HG03066 (cell line): ENCODE data around the gene CSTF1.
"Not testable (repeated sequence)": the region's sequence is repeated elsewhere in the genome, so short reads cannot be mapped to it uniquely, and the experiment has no call there.

Experiments
- ATAC-seq: cut with Tn5 transposase; IDR thresholded peaks from one replicate; pipeline ENCODE4 v1.9.1; 2021; ENCODE audit warnings: low read depth; ENCODE audit not compliant: unreplicated experiment

Gene CSTF1

DNA sequence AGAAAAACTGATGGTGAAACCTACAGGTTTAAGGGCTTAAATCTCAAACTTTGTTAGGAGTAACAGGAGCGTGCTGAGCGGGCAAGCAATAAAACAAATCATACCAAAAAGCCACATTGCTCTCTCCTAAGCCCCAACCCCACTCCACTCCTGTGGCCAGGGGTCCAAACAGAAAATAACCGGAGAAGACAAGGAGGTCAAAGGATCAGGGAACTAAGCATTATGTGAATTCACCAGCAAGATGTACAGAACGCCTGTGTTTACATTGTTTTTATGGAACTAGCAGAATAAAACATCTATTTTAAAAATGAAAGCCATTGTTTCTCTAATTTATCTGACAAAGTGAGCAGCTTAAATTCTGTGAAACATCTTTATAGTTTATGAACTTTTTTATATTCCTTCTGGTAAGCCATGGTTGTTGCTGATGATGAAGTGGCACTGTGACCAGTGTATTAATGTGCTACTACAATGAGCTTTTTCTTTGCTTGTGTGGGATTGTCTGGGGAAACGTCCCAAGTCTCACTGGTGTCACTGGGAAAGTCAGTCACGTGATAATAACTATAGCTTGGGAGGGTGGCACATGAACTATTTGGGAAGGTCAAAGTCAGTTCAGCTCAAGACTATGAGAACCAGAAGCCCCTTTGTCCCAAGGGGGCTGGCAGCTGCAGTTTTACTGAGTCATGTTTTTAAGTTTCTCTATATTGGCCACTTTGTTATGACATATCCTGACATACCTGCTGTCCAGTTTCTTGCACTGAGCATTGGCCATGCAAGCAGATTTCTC lies 23.9 kb upstream of the CSTF1 start:
- ATAC-seq = no peak

DNA sequence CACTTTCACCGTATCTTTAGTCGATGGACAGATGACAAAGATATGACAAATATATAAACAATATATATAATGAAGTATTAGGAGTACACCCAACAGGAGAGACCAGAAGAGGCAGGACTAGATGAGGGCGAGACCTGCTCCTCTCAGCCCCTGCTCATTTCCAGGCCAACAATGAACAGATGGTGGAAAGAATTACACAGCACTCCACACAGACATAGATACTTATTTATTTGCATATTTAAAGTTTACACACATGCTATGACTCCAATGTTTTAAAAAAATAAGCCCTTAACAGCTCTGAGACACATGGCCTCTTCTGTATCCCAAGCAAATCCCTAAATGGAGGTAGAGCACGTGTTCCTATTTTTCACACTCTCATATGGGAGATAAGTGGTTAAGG lies 23.3 kb upstream of the CSTF1 start:
- ATAC-seq = no peak

DNA sequence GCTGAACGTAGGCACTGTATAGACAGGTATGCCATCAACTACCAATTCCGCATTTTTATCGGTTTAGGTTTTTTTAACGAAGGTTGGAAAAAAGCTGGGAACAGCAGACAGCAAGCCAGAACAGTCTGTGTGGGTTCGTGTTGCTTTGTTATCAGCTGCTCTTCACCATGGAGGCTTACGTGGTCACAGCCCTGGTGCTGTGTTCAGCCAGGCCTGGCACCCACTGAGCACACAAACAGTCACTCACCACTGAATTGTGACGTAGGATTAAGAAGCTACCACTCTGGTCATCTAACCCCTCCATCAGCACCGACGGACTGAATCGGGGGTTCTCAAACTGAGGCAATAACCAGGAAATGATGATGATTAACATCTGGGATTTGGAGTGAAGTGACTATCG lies 20.5 kb upstream of the CSTF1 start:
- no peak for ATAC-seq

DNA sequence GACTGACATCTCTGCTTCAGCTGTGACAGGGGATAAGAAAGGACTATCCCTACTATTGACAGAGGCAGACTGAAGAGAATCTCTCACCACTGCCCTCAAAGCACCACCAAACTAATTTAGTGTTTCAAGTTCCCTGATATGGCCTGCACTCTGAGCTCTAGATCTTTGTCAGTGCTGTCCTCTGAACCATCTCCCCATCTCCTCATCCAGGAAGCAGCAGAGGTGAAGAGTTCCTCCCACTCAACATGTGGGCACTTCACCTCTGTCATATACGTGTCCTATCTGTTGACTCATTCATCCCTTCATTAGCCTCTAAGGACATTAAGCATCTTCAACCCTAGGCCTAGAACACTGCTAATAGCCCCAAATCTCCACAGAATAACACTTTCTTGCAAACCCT lies 19.6 kb upstream of the CSTF1 start:
- ATAC-seq = no peak

DNA sequence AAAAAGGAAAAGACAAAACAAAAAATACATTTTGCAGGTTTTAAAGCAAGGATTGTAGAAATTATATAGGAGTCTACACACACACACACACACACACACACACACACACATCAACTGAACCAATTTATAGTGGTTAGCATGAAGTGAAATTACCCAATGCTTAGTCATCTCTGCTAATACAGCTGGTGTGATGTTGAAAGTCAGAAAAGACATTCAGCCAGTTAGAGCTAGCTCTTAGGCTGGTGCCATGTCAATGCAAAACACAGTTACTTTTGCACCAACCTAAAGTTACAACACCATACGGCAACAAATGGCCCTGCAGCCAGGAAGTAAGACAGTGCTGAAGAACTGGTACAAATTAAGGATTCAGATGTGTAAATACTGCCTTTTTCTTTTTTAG lies 18.5 kb upstream of the CSTF1 start:
- ATAC-seq = no peak

DNA sequence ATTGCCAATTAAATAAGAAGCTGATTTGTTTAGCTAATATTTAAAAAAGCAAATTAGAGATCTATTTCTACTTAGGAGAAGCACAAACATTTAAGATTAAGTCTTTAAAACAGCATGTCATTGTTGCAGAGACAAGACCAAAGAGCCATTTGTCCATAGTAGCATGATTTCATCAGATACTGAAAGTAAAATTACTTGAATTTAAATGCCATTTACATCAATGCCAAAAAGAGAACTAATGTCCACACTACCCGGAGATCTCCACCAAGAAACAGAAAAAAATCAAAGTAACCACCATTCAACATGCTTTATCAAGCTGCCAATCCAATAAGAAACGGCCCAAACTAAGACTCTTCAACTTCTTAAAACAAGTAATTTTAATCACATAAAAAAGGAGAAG lies 16.1 kb upstream of the CSTF1 start:
- no peak for ATAC-seq

DNA sequence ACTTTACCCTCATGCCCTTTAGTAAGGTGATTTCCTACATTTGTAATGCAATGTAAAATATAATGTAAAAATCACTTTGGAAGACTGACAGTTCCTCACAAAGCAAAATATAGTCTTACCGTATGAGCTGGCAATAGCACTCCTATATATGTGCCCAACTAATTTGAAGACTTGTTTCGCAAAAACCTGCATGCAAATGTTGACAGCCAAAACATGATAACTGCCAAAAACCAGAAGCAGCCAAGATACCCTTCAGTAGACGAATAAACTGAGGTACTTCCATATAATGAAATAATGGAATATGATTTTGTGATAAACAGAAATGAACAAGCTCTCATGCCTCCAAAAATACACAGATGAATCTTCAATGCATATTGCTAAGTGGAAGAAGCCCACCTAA lies 14.1 kb upstream of the CSTF1 start:
- ATAC-seq = no peak

DNA sequence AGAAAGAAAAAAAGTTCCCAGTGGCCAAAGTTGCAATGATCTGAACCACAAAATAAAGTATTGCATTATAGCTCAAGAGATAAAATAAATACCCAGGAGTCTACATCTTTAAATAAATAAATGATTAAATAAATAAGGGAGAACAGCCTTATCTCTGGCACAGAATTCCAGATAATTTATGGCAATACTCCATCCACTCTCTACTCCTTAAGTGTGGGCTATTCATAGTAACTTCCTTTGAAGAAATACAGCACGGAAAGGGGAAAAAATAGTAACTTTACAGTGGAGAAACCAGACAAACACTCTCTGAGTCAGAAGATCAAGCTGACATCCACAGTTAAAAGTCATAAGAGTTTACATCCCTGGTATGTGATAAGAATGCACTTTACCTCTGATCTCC lies 12.1 kb upstream of the CSTF1 start:
- no peak for ATAC-seq

DNA sequence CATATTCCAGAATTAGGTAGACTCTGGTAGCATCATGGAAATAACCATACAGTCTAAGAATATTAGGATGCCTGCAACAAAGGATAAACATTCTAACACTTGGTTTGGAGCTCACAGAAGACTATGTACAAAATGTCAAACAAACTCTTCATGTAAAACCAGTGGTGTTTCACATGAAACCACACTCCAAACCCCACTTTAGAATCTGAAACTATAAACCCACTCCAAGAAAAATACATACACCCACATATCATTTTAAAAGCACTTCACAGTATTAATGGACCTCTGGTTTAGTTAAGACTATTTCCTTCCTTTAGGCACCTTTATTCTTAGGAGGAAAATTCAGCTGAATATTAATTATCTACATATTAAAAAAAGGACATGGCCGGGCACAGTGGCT lies 10.9 kb upstream of the CSTF1 start:
- no peak for ATAC-seq

DNA sequence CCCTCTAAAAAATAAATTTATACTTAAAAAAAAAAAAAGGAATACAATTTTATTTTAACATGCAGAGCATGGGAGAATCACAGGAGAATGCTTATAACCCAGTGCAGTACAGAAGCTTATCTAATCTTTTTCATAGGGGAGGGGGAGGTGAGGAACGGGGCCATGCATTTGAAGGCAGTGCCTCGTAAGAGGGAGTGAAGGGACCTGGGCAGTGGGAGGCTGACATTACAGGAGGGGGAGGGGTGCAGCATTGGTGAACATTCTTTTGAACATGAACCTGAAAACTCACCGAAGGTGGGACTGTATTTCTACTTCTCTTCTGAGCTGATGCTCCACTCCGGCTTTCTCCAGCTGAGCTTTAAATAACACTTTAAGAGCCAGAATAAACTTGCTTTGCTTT lies 9.7 kb upstream of the CSTF1 start:
- ATAC-seq = no peak

DNA sequence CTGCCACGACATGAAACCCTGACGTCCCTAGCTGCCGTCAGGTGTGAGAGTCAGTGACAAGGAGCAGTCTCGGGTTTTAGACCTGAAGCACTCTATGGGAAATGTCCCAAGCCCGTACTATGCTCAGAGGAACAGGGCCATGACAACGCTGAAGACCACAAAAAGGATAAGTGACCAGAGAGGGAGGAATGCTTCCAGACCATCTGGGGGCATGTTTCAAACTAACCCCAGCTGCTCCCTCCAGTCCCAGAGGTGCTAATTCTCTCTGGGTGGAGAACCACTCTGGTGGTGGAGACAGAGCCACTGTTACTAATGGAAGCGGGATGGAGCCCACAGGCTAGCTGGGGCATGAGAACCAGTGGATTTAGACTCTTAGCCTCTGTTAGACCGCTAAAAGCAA lies 9.1 kb upstream of the CSTF1 start:
- no peak for ATAC-seq

DNA sequence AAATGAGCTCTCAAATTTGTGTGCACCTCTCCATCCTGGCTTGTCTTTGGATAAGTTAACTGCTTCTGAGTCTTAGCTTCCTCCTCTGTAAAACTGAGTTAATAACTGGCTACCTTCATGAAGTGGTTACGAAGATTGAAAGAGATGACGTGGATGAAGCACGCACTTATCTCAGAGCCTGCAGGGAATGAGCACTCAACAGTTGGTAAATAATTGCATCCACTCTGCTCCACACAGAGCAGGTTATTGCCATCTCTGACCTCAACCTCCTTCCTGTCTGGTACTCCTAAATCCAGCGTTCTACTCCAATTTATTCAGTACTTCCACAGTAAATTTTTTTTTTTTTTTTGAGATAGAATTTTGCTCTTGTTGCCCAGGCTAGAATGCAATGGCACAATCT lies 7.3 kb upstream of the CSTF1 start:
- no peak for ATAC-seq

DNA sequence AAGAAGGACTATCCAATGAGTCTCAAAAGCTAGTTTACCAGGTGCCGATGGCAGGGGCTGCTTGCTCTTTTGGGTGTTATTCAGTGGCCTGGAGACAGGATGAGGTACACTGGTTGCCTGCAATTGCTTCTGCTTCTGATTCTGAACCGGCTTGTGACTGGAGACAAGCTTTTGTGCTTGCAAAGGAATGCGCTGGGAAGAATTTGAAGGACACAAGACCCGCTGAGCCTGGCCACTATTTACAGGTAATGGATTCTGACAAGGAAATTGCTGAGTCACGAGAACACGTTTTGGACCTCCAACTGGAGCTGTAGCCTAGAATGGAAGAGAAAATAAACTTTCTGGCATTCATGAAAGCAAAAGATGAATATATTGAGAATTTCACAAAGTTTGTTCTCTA lies 6.2 kb upstream of the CSTF1 start:
- ATAC-seq = no peak

DNA sequence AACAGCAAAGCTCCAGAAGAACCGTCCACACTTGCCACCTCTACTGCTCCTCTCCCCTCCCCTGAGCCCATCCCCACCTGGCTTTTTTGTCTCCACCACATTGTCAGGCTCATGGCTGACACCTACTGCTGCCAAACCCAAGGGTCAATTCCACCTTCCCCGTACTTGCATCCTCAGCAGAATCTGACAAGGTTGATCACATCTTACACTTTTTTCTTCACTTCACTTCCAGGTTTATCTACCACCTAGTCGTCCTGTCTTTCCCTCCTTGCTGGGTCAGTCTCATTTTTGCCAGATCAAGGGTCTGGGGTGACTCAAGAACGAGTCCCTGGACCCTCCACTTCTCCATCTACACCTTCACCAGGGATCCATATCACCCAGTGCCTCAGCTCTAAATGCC lies 3.6 kb upstream of the CSTF1 start:
- ATAC-seq = no peak

DNA sequence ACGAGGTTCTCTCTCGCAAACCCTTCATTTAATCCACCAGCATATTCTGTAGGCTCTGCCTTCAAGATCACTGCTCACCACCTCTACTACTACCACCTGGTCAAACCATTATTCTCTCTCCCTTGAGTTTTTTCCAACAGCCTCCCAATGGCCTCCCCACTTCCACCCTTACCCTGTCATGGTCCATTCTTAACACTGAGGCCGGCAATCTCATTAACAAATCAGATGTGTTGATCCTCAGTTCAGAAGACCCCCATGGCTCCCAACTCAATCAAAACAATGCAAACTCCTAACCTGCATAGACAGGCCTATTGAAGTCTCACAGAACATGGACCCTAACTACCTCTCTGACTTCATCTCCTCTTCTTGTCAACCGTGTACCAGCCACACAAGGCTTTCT lies 2.6 kb upstream of the CSTF1 start:
- ATAC-seq = no peak

DNA sequence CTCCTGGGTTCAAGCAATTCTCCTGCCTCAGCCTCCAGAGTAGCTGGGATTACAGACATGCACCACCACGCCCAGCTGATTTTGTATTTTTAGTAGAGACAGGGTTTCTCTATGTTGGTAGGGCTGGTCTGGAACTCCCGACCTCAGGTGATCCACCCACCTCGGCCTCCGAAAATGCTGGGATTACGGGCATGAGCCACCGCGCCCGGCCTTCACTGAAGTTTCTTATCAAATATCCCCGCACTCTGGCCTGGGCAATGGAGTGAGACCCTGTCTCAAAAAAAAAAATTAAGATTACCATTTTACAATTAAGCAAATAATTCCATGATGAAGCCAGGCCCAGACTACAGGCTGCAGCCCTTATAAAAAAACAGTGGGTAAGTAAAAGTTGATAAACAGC lies 2.0 kb upstream of the CSTF1 start:
- not testable (repeated sequence) for ATAC-seq

DNA sequence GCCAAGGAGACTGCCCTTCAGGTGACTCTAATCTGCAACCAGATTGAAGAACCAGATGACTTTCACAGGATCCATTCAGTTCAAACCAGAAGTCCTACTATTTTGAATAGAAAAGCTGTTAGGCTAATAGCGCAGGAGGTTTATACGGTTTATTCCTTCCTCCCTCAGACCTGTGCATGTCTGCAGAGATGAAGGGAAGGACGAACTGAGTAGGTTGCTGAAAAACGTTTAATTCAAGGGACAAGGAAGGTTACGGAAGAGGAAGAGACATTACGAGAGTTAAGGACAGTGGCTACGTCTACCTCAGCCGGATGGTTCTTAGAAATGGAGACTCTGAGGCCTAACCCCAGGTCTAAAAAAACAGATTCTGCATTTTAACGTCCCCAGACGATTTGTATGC lies 1.4 kb upstream of the CSTF1 start:
- no peak for ATAC-seq

DNA sequence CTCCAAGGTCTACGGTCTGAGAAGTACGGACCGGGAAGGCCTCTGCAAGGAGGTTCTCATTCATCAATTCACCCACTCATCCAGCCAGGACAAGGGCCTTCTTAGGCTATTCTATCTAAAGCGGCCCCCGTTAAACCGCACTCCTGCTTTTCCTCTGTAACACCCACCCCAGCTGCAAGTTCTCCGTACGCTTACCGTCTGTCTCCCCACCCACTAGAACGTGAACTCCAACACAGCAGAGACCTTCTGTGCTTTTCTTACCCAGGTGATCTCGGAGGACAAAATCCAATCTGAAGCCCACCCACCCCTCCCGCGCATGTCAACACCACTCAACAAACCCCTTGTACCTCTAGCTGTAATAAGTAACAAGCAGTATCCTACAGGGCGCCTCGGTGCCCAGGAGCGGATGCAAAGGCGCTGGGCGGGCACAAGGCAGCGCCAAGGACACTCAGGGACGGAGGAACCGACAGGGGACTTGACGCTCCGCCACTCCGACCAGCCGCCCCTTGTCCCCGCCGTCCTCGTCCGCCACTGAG lies 781 bp upstream of the CSTF1 start:
- peak; percentile 35 for ATAC-seq

DNA sequence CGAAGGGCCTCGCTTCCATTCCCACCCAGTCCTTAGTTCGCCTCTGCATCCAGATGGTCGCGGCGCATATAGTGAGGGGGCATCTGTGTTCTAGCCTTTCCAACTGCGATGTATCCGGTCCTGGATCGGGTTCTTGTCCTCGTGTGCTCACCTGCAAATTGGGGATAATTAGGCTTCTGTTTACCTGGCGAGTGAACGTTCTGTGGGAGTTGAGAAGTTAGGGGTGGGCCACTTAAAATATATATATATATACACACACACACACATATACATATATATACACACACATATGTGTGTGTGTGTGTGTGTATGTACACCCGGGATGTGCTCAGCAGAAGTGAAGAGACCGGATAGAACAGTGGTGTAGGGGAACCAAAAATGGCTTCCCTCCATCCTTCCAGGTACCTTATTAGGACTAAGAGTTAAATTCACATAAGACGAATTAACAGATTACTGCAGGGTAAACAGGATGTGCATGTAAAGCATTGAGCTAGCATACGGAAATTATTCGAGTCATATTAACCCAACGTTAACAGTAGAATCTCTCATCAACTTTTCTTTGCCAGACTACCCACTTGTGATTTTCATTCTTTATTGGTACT lies 537 bp downstream of the CSTF1 start:
- no peak for ATAC-seq

DNA sequence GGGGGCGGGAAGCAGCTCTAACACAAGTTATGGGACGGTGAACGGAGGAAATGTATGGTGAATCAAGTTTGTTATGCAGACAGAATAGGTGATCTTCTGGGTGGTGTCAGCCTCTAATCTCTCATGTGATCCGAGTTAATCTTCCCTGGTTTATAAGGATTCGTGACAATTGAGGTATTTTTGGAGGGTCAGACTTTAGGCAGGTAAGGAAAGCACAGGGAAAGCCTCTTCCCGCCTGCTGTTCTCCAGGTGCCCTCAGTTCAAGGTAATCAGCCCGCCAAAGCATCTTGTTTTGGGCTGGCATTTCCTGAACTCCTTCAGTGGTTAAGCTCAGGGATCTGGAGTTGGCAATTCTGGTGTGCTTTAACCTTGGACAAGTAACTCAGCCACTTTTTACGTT lies 1.2 kb downstream of the CSTF1 start:
- ATAC-seq = no peak

DNA sequence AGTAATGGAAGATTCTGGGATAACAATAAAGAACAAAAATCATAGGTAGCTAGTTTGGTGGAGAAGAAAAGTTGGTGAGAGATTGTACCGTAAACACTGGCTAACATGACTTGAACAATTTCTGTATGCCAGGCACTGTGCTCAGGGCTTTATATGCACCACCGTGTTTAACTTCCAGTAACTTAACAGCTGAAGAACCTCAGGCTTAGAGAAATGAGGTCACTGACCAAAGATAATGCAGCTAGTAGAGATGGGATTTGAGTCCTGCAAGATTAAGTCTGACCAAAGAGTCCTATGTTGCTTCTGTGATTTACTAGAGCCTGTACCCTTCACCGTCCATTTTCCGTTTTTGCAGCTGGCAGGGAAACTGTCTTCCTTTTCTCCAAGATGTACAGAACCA lies 2.7 kb downstream of the CSTF1 start:
- ATAC-seq = no peak

DNA sequence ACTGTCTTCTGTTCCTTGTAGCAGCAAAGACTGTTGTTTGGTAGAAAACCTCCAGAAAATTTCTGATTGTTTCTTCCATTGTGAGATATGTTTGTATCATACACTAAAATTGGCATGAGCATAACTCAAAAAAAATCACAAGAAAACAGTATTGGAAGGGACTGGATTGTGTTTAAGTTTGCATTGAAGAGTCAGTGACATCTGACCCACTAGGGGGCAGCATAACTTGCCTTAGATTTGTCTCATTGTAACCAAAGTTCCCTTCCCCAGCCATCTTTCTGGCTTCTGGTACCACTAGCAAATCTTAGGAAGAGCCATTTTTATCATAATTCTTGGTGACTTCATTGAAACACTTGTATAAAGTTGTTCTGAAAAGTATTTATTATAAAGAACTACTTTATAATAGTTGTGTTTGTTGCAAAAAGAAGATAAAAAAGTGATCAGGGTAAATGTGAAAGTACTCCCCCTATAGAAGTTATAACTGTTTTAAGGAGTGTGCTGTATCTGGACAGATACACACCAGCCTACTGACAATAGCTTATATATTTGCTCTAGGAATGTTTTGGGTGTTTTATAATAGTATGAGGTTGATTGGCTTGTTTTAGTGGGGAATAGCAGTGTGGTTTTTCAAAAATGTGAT lies 7.7 kb downstream of the CSTF1 start:
- no peak for ATAC-seq
